C1 segment of cervical spinal cord (tissue), 14 donors: ENCODE measurements around the gene SLC29A2.
"Not testable (repeated sequence)": the region's sequence is repeated elsewhere in the genome, so short reads cannot be mapped to it uniquely, and the experiment has no call there.

ENCODE experiments used
- DNase-seq, 14 donors: peaks; one replicate each; lab custom pipeline; 2025; lab: John Stamatoyannopoulos, UW

SLC29A2 gene

GRCh38 chr11:66333896-66334604 is 37.5 kb downstream of the SLC29A2 start:
- peak in 1 of 14 donors; percentile 53 for DNase-seq

GRCh38 chr11:66333220-66333877 is 38.2 kb downstream of the SLC29A2 start:
- no peak for DNase-seq

- DNase-seq, result no peak
These were observed 39.0 kb downstream of the SLC29A2 start for GRCh38 chr11:66332371-66333219.

- DNase-seq, result no peak
These were observed 39.8 kb downstream of the SLC29A2 start for GRCh38 chr11:66331542-66332370.

- DNase-seq, result no peak
These were observed 40.6 kb downstream of the SLC29A2 start for GRCh38 chr11:66330931-66331330.

GRCh38 chr11:66329165-66329673 is 42.3 kb downstream of the SLC29A2 start:
- no peak for DNase-seq

GRCh38 chr11:66328302-66329144 is 43.0 kb downstream of the SLC29A2 start:
- peak in 12 of 14 donors; percentile 11 to 70 (median 48) for DNase-seq

GRCh38 chr11:66328031-66328301 is 43.6 kb downstream of the SLC29A2 start:
- DNase-seq, result no peak

- no peak for DNase-seq
These were observed 44.2 kb downstream of the SLC29A2 start for GRCh38 chr11:66327171-66328030.

- no peak for DNase-seq
These were observed 45.1 kb downstream of the SLC29A2 start for GRCh38 chr11:66326261-66327111.

GRCh38 chr11:66325263-66325671 is 46.3 kb downstream of the SLC29A2 start:
- DNase-seq, result no peak

GRCh38 chr11:66324664-66325063 is 46.9 kb downstream of the SLC29A2 start:
- DNase-seq, result no peak

GRCh38 chr11:66323684-66324083 is 47.9 kb downstream of the SLC29A2 start:
- no peak for DNase-seq

- DNase-seq, result no peak
These were observed 48.7 kb downstream of the SLC29A2 start for GRCh38 chr11:66322732-66323427.

GRCh38 chr11:66321606-66322005 is 50.0 kb downstream of the SLC29A2 start:
- DNase-seq, result no peak

GRCh38 chr11:66320748-66321147 is 50.8 kb downstream of the SLC29A2 start:
- not testable (repeated sequence) for DNase-seq

- DNase-seq, result not testable (repeated sequence)
These were observed 51.3 kb downstream of the SLC29A2 start for GRCh38 chr11:66320289-66320688.

- no peak for DNase-seq
These were observed 53.0 kb downstream of the SLC29A2 start for GRCh38 chr11:66318600-66318970.
